GM21529 (cell line): ENCODE data around the gene CAPRIN2.

Experiments
- ATAC-seq: cut with Tn5 transposase; IDR thresholded peaks from one replicate; pipeline ENCODE4 v1.9.1; 2021; ENCODE audit not compliant: unreplicated experiment

The CAPRIN2 gene

DNA sequence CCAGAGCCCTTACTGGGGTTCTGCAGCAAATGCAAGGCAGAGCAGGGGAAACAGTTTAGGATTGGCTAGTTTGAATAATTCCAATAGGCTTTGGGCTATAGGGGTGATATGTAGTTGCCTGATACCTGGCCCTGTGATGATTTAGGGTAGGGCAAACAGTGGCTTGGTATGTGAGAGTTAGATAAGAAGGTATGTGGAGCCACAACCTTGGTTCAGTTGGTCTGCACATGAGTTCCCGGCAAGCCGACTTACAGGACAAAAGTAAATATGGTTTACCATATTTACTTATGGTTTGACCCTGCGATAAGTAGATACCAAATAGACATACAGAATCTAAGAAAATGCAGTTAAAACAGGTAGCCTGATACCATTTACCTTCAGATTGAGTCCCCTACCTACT, 8.3 kb upstream of the CAPRIN2 start:
- ATAC-seq = no peak

DNA sequence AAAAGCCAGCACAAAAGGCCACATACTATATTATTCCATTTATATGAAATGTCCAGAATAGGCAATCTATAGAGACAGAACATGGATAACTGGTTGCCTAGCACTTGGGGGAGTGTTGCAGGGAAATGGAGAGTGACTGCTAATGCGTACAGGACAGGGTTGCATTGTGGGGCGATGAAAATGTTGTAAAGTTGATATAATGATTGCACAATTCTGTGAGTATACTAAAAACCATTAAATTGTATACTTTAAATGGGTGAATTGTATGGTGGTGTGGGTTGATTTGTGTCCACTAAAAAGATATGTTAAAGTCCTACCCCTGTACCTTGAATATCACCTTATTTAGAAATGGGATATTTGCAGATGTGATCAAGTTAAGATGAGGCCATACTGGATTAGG, 7.0 kb upstream of the CAPRIN2 start:
- ATAC-seq = no peak

DNA sequence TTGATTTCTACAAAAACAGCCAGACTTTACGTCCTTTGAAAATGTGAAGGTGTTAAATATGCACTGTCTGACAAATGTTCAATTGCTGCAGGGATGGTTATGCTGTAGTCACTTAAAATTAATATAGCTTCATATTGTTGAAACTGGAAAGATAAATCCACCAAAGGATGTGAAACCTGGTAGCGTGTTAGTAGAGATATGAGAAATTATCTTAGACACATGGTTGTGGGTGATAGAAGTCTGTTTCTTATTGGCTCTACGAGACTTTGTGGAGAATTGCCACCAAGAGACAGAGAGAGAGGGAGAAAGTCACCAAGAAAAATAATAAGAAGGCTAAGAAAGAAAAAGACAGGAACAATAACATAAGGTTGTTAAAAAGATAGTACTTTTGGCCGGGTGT, 2.6 kb upstream of the CAPRIN2 start:
- ATAC-seq = no peak

GRCh38 chr12:30756074-30756473, 1.3 kb upstream of the CAPRIN2 start:
- no peak for ATAC-seq

DNA sequence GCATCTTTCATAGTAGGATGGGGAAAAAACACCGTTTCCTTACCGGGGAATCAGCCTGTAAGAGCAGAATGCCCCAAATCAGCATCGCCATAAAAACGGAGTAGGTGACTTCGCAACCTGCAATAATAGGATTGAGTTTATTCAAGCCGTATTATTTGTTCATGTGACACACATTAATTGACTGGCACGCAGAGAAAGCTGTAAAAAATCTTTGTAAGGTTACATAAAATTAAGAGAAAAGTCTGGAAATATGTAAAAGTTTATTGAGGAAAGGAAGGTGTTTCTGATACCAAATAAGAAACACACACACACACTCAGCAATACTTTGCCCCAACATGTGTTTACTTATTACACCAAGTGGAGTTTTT, 628 bp upstream of the CAPRIN2 start:
- ATAC-seq = no peak

DNA sequence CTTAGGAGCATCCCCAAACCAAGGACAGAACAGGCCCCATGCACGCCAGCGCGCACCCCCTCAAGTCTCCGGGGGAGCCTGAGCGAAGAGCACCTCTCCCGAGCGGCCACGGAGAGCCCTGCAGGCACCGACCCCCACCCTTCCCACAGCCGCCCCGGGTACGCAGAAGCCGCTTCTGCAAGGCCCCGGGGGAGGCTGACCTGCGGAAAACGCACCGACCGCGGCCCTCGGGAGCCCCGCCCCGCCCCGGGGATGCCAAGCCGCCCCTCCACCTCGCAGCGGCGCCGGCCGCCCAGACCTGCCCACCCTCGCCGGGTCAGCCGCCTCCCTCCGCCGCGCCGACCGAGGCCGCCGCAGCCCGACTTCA, 385 bp downstream of the CAPRIN2 start:
- ATAC-seq = peak; percentile 39

DNA sequence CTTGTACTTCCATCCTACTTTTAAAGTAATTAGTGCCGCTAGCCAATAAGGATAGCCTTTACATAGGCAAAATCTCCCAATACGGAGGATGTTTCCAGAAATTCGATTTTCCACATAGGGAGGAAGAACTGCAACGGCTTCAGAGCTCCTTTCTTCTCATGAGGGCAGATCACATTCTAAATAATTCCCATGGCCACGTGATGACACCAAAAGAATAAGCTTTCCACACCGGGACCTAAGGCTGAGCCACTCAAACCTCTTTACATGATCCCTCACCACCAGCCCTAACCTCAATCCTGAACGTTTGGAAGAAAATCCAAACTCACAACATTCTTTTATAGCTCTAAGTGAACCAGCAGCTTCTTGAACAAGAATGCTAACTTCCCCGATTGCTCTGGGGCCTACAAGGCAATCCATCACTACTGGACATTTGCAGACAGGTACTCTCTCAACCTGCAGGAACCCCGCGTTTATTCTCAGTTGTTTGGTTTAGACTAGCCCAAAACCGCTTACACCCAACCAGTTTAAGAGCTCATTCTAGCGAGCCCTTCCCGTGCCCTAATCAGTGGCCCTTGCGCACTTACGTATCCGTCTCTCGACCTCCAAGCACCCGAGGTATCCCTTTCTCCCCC, 884 bp downstream of the CAPRIN2 start:
- ATAC-seq = no peak

GRCh38 chr12:30753233-30753632, 1.5 kb downstream of the CAPRIN2 start:
- ATAC-seq = no peak

DNA sequence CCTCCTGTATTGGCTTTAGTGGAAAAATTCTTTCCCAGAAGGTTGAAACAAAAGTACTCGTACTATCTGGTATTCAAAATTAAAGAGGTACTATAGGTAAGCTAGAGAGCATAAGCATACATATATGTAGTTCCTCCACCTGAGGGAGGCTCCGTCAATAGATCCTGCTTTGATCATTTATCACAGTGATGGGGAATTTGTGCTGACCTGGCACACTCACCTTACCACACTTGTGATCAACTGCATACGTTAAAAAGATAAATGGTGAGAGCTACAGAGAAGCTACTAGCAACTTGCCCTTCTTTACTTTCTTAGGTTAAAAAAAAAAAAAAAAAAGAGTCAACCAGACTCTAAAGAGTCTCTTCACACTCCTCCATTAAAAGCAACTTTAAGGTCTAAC, 2.5 kb downstream of the CAPRIN2 start:
- no peak for ATAC-seq

GRCh38 chr12:30748147-30748546, 6.6 kb downstream of the CAPRIN2 start:
- no peak for ATAC-seq

DNA sequence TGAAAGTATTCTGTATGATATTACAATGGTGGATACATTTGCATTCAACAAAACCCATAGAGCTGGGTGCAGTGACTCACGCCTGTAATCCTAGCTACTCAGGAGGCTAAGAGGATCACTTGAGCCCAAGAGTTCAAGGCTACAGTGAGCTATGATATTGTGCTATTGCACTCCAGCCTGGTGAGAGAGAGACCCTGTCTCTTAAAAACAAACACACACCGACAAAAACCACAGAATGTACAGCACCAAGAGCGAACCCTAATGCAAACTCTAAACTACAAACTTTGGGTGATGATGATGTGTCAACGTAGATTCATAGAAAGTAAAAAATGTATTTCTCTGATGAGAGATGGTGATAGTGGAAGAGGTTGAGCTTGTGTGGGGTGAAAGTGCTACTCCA, 8.6 kb downstream of the CAPRIN2 start:
- ATAC-seq = no peak

GRCh38 chr12:30744321-30744720, 10.4 kb downstream of the CAPRIN2 start:
- no peak for ATAC-seq

- ATAC-seq = no peak
These were observed 14.5 kb downstream of the CAPRIN2 start for GRCh38 chr12:30740274-30740673.

- no peak for ATAC-seq
These were observed 15.7 kb downstream of the CAPRIN2 start for GRCh38 chr12:30739020-30739419.

DNA sequence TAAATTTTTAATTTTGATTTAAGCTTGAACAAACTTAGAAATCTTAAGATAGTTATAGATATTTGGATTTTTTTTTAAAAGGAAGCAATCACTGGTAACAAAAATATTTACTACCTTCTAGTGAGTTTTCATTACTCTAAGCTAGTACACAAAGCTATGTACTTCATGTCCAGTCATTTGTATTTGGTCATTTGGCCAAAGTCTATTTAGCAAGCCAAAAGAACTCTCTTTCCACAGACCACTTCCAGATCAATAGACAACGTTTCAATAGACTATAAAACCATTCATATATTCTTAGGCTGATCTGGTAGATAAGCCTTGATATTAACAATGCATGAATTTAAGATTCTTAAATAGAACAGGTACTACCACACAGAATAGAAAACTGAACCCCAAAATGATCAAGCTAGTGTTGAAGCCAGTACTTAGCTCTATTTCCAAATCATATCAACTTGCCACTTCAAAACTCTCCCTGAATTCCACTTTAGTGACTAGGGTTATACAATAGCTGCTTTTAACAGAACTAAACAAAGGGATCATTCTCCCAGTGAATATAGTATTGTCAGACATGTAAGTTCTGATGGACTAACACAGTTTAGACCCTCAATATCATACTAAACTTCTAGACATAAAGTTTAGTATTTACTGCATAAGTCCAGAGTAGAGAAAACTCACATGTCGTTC, 21.7 kb downstream of the CAPRIN2 start:
- no peak for ATAC-seq

- ATAC-seq = no peak
These were observed 24.7 kb downstream of the CAPRIN2 start for GRCh38 chr12:30730011-30730410.

DNA sequence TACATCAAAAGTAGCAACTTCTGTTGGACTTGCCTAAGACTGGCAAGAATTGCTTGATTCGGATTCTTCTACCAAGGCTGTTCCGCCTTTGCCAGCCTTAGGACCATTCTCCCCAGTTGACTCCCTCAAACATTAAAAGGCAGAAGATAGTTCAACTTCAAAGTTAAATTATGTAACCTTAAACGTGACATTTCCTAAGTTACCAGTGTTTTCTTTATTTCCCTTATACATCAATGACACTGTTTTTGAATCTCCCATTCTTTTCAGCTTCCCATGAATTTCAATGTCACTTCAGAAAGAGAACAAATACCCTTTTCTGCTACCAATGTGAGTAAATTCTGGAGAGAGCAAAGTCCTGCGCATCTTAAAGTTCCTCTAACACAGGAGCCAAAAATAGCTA, 25.2 kb downstream of the CAPRIN2 start:
- ATAC-seq = no peak

- ATAC-seq = no peak
These were observed 28.1 kb downstream of the CAPRIN2 start for GRCh38 chr12:30726647-30727046.

DNA sequence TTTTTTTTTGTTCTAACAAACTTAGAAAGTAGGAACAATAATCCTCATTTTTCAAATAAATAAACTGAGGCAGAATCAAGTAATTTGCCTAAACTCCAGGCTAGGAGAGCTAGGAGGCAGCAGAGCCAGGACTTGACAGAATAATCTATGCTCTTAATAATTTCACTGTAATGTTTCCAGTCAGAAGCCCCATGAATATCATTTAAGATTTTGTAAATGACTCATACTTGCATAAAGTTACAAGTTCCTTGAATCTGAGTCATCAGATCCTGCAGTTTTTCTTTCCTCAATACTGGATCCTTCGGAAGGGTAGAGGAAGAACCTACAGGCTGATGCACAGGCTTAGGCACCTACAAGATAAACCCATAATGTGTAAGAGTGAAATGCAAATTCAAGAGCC, 29.0 kb downstream of the CAPRIN2 start:
- no peak for ATAC-seq

DNA sequence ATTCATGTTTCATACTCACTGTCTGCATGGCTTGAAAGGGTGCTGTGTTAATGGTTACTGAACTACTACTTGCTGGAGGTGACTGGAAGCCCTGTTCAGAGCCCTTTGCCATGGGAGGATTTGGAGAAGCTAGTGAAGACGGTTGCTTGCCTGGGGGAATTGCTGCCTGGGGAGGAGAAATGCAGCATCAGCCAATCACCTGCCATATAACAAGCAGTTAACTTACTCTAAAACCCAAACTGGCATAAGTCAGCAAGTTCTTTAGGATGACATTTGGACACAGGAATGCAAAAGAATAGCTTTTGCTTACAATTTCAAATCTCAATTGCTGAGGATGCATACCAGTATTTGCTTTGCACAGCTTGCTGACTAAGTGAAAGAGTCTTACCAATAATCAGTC, 35.7 kb downstream of the CAPRIN2 start:
- no peak for ATAC-seq

DNA sequence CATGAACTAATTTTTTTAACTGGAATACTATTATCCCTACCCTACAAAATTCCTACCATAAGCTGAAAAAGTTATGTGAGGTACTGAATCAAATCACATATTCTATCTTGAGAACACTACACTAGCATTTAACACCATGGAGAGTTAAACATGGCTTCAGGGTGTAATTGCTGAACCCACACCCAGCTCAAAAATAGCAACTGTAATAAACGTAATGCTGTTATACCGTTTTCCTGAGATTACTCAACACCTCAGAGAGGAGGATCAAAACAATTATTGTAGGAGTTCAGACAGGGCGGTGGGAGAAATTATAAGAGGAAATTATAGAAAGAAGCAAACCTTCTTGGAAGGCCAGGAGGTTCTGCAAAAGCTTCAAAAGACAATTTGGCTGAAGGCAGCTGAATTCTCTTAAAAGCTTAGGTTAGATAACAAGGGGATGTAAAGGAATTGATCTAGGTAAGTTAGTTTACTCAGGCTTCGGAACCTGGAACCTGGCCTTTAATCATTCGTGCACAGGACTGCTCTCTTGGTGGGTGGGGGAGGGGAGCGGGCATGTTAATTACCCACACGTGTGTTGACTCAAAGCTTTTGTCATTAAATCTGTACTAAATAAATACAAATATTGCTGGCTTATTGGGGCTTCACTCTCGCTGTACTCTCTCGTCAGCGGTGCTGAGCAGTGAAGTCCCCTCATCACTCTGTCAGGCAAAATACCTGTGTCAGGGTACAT, 47.0 kb downstream of the CAPRIN2 start:
- no peak for ATAC-seq

GRCh38 chr12:30706476-30706875, 48.3 kb downstream of the CAPRIN2 start:
- no peak for ATAC-seq
